ENCODE data around the gene TRMT1L.

The TRMT1L gene

DNA sequence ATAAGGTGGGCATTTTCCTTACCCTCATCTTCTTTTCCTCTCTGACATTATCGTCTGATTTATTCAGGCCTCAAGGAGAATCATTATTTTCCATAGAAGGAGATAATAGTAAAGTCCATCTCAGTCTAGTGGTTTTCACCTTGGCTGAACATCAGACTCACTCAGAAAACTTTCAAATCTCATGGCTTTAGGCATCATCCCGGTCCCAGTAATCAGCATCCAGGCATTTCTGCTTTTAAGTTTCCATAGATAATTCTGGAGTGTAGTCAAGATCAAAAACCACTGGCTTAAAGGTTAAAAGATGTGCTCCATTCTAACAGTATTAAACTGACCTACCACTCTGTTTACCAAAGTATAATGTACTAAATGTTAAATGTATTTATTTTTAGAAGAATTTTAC, 62.0 kb downstream of the TRMT1L start:
- TF ChIP-seq, protein P1, sequence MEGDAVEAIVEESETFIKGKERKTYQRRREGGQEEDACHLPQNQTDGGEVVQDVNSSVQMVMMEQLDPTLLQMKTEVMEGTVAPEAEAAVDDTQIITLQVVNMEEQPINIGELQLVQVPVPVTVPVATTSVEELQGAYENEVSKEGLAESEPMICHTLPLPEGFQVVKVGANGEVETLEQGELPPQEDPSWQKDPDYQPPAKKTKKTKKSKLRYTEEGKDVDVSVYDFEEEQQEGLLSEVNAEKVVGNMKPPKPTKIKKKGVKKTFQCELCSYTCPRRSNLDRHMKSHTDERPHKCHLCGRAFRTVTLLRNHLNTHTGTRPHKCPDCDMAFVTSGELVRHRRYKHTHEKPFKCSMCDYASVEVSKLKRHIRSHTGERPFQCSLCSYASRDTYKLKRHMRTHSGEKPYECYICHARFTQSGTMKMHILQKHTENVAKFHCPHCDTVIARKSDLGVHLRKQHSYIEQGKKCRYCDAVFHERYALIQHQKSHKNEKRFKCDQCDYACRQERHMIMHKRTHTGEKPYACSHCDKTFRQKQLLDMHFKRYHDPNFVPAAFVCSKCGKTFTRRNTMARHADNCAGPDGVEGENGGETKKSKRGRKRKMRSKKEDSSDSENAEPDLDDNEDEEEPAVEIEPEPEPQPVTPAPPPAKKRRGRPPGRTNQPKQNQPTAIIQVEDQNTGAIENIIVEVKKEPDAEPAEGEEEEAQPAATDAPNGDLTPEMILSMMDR (IDR thresholded peaks at IDR 0.05; ENCODE audit: borderline replicate concordance, insufficient read depth, low read depth, low read length): no peak
- no peak overlapping the region for H3K4me3 ChIP-seq (ENCODE audit: low read depth, low read length)

DNA sequence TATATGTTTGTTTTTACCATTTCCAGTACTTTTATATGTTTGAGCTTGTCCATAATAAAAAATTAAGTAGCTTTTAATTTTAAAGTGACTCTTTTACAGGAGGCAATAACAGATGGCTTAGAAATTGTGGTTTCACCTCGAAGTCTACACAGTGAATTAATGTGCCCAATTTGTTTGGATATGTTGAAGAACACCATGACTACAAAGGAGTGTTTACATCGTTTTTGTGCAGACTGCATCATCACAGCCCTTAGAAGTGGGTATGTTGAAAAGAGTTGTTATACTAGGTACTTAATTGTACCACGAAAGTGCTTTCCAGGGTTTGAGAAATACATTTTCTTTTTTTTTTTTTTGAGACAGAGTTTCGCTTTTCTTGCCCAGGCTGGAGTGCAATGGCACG, 65.3 kb downstream of the TRMT1L start:
- H3K4me3 ChIP-seq (ENCODE audit: low read depth, low read length): no peak overlapping the region
- TF ChIP-seq, protein P1 (IDR thresholded peaks at IDR 0.05; ENCODE audit: borderline replicate concordance, insufficient read depth, low read depth, low read length): no peak

DNA sequence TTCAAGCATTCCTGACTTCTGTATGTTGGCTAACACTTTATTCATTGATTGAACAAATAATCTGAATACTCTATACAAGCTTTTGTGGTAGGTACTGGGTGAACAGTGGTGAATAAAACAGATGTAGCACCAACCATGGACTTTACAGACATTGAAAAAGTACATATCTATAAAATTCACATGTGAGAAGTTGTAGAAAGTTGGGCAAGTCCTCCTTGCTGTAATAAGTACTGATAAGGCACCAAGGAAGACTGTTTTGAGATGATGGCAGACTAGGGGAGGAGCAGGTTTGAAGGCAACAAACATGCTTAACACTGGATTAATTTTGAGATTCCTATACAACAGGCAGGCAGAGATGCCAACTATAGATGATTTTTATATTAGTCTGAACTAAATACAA, 69.0 kb downstream of the TRMT1L start:
- TF ChIP-seq, protein P1 (IDR thresholded peaks at IDR 0.05; ENCODE audit: borderline replicate concordance, insufficient read depth, low read depth, low read length): no peak
- no peak overlapping the region for H3K4me3 ChIP-seq (ENCODE audit: low read depth, low read length)

DNA sequence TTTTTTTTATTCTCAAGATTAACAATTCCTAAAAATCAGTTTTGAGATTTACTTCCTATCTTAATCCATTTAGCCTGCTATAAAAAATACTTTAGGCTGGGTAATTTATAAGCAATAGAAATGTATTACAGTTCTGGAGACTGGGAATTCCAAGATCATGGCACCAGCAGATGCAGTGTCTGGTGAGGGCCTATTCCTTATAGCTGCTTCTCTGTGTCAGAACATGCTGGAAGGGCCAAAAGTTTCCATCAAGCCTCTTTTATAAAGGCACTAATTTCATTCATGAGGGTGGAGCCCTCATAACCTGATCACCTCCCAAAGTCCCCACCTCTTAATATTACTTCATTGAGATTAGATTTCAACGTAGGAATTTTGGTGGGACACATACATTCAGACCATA, 69.7 kb downstream of the TRMT1L start:
- TF ChIP-seq, protein P1 (IDR thresholded peaks at IDR 0.05; ENCODE audit: borderline replicate concordance, insufficient read depth, low read depth, low read length): no peak
- no peak overlapping the region for H3K4me3 ChIP-seq (ENCODE audit: low read depth, low read length)

DNA sequence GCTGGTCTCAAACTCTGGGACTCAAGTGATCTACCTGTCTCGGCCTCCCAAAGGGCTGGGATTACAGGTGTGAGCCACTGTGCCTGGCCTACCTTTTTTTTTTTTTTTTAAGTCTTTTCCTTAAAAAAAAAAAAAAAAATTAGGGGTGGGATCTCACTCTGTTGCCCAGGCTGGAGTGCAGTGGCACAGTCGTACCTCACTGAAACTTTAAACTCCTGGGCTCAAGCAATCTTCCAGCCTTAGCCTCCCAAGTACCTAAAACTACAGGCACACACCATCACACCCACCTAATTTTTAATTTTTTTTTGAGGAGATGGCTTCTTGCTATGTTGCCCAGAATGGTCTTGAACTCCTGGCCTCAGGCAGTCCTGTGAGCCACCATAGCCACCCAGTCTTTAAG, 72.9 kb downstream of the TRMT1L start:
- H3K4me3 ChIP-seq (ENCODE audit: low read depth, low read length): no peak overlapping the region
- TF ChIP-seq, protein P1 (IDR thresholded peaks at IDR 0.05; ENCODE audit: borderline replicate concordance, insufficient read depth, low read depth, low read length): no peak

DNA sequence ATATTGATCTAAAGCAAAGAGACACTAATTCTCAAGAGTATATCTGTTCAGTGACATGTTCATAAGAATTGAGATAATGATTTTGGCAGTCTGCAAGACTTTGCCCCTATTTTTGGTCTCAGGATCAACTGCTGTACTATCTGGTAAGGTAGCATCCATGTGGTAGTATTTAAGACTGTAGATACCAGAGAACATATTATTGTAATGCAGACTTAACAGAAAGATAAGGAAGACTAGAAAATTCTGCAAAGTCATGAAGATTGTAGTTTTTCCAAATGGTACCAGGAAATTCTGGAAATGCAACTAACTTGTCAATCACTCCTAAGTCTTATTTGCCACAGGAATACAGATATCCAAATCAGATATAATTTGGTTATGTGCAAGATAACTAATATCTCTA, 76.3 kb downstream of the TRMT1L start:
- no peak overlapping the region for H3K4me3 ChIP-seq (ENCODE audit: low read depth, low read length)
- TF ChIP-seq, protein P1 (IDR thresholded peaks at IDR 0.05; ENCODE audit: borderline replicate concordance, insufficient read depth, low read depth, low read length): no peak

DNA sequence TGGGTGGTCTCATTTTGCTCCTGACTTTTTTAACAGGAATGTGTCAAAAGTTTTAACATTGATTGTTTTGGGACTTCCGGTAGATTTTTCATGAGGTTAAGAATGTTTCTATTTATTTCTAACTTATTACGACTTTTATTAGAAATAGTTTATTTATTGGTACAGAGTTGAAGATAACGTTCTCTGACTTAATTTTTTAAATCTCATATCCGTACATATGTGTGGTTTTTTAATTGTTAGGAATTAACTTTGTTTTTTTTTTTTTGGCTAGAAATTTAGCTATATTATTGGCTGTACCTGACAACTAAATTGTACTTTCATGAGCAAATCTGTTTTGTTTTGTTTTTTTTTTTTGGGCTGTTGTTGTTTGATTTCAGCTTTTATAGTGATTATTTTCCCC, 79.4 kb downstream of the TRMT1L start:
- TF ChIP-seq, protein P1 (IDR thresholded peaks at IDR 0.05; ENCODE audit: borderline replicate concordance, insufficient read depth, low read depth, low read length): no peak
- no peak overlapping the region for H3K4me3 ChIP-seq (ENCODE audit: low read depth, low read length)

All from GM12875 (cell line).